Activated naive CD4-positive, alpha-beta T cell treated with anti-CD3 and anti-CD28 coated beads, Interleukin-2, amount 10 ng/mL, durations not matched to agents 7 days and 5 days (primary cell): ENCODE data around the gene ITPR2.
"Not testable (repeated sequence)": the region's sequence is repeated elsewhere in the genome, so short reads cannot be mapped to it uniquely, and the experiment has no call there.

Source experiments
- CTCF ChIA-PET: fragments of 350-600 bp; sonication (Branson Sonifier 250); formaldehyde crosslinking; loops from one replicate; lab custom pipeline; 2021; ENCODE audit warnings: antibody characterized with exemption; lab: Charles Lee
- DNase-seq: peaks from one replicate; pipeline ENCODE4 v3.0.0-alpha.2; 2020
- H3K27ac Mint-ChIP-seq: one replicate; pipeline ENCODE4 v1.8.0; 2021; ENCODE audit warnings: mild to moderate bottlenecking, moderate library complexity, mixed read lengths
- H3K27me3 Mint-ChIP-seq: one replicate; pipeline ENCODE4 v1.8.0; 2021; ENCODE audit warnings: mild to moderate bottlenecking, mixed read lengths
- H3K36me3 Mint-ChIP-seq: one replicate; pipeline ENCODE4 v1.8.0; 2021; ENCODE audit warnings: mixed read lengths
- H3K4me1 Mint-ChIP-seq: one replicate; pipeline ENCODE4 v1.8.0; 2021; ENCODE audit warnings: mixed read lengths
- H3K4me3 Mint-ChIP-seq: one replicate; pipeline ENCODE4 v1.8.0; 2021; ENCODE audit warnings: mild to moderate bottlenecking, moderate library complexity, mixed read lengths
- H3K9me3 Mint-ChIP-seq: one replicate; pipeline ENCODE4 v1.8.0; 2021; ENCODE audit warnings: mixed read lengths

Gene ITPR2

GRCh38 chr12:26689281-26689841 lies 143.6 kb downstream of the ITPR2 start:
- H3K27ac Mint-ChIP-seq, result no peak overlapping the region
- CTCF ChIA-PET, result no interaction called here
- H3K9me3 Mint-ChIP-seq, result no peaks in the 10 kb centered on the region
- no peaks in the 10 kb centered on the region for H3K27me3 Mint-ChIP-seq
- no peaks in the 10 kb centered on the region for H3K4me1 Mint-ChIP-seq
- peaks cover 15% of the 10 kb centered on the region for H3K36me3 Mint-ChIP-seq
- no peak overlapping the region for H3K4me3 Mint-ChIP-seq
- no peak for DNase-seq

GRCh38 chr12:26688344-26688904 lies 144.6 kb downstream of the ITPR2 start:
- peaks cover 9% of the 10 kb centered on the region for H3K36me3 Mint-ChIP-seq
- H3K4me3 Mint-ChIP-seq, result no peak overlapping the region
- H3K4me1 Mint-ChIP-seq, result no peaks in the 10 kb centered on the region
- CTCF ChIA-PET, result interaction anchor here (0.7 to 1.0 kb wide), 2 partner anchors 13 to 28 kb away, joined by 3 read pairs; no protein-coding TSS in a partner anchor
- no peak for DNase-seq
- no peak overlapping the region for H3K27ac Mint-ChIP-seq
- H3K9me3 Mint-ChIP-seq, result no peaks in the 10 kb centered on the region
- no peaks in the 10 kb centered on the region for H3K27me3 Mint-ChIP-seq

GRCh38 chr12:26686408-26686807 lies 146.6 kb downstream of the ITPR2 start:
- DNase-seq, result no peak
- CTCF ChIA-PET, result no interaction called here
- Mint-ChIP-seq H3K36me3 (peaks cover 19% of the 10 kb centered on the region), H3K4me3 (no peak overlapping the region), H3K9me3 (no peaks in the 10 kb centered on the region), H3K27me3 (no peaks in the 10 kb centered on the region), H3K27ac (no peak overlapping the region), H3K4me1 (no peaks in the 10 kb centered on the region)

- Mint-ChIP-seq H3K4me3 (no peak overlapping the region), H3K36me3 (peaks cover 21% of the 10 kb centered on the region), H3K4me1 (no peaks in the 10 kb centered on the region), H3K27ac (no peak overlapping the region), H3K9me3 (no peaks in the 10 kb centered on the region), H3K27me3 (no peaks in the 10 kb centered on the region)
- no peak for DNase-seq
- CTCF ChIA-PET, result no interaction called here
Observed at GRCh38 chr12:26684101-26684500, 148.9 kb downstream of the ITPR2 start.

- no peak overlapping the region for H3K4me3 Mint-ChIP-seq
- H3K4me1 Mint-ChIP-seq, result no peaks in the 10 kb centered on the region
- no peak overlapping the region for H3K27ac Mint-ChIP-seq
- no peaks in the 10 kb centered on the region for H3K9me3 Mint-ChIP-seq
- peaks cover 21% of the 10 kb centered on the region for H3K36me3 Mint-ChIP-seq
- no peaks in the 10 kb centered on the region for H3K27me3 Mint-ChIP-seq
- no peak for DNase-seq
- CTCF ChIA-PET, result no interaction called here
Observed at GRCh38 chr12:26683443-26683842, 149.6 kb downstream of the ITPR2 start.

- H3K4me1 Mint-ChIP-seq, result no peaks in the 10 kb centered on the region
- H3K36me3 Mint-ChIP-seq, result peaks cover 23% of the 10 kb centered on the region
- H3K27ac Mint-ChIP-seq, result no peak overlapping the region
- no peaks in the 10 kb centered on the region for H3K27me3 Mint-ChIP-seq
- H3K9me3 Mint-ChIP-seq, result no peaks in the 10 kb centered on the region
- CTCF ChIA-PET, result interaction anchor here (1.9 kb wide), 1 partner anchor 21 kb away, joined by 7 read pairs; no protein-coding TSS in a partner anchor
- DNase-seq, result no peak
- no peak overlapping the region for H3K4me3 Mint-ChIP-seq
Observed at GRCh38 chr12:26680727-26681455, 152.1 kb downstream of the ITPR2 start.

- no peak overlapping the region for H3K4me3 Mint-ChIP-seq
- H3K4me1 Mint-ChIP-seq, result no peaks in the 10 kb centered on the region
- CTCF ChIA-PET, result interaction anchor here (1.3 kb wide), 1 partner anchor 65 kb away, joined by 3 read pairs; no protein-coding TSS in a partner anchor
- H3K9me3 Mint-ChIP-seq, result no peaks in the 10 kb centered on the region
- no peak overlapping the region for H3K27ac Mint-ChIP-seq
- H3K27me3 Mint-ChIP-seq, result no peaks in the 10 kb centered on the region
- no peak for DNase-seq
- H3K36me3 Mint-ChIP-seq, result peaks cover 19% of the 10 kb centered on the region
Observed at GRCh38 chr12:26678697-26679660, 154.0 kb downstream of the ITPR2 start.

GRCh38 chr12:26671487-26671886 lies 161.5 kb downstream of the ITPR2 start:
- DNase-seq, H3K27me3 Mint-ChIP-seq, H3K27ac Mint-ChIP-seq, H3K9me3 Mint-ChIP-seq, H3K4me1 Mint-ChIP-seq, H3K36me3 Mint-ChIP-seq, CTCF ChIA-PET, H3K4me3 Mint-ChIP-seq: not testable (repeated sequence)

- no peak overlapping the region for H3K4me3 Mint-ChIP-seq
- H3K27me3 Mint-ChIP-seq, result no peaks in the 10 kb centered on the region
- H3K27ac Mint-ChIP-seq, result no peak overlapping the region
- no peaks in the 10 kb centered on the region for H3K9me3 Mint-ChIP-seq
- peaks cover 11% of the 10 kb centered on the region for H3K36me3 Mint-ChIP-seq
- CTCF ChIA-PET, result no interaction called here
- no peaks in the 10 kb centered on the region for H3K4me1 Mint-ChIP-seq
- no peak for DNase-seq
Observed at GRCh38 chr12:26668847-26669246, 164.1 kb downstream of the ITPR2 start.

GRCh38 chr12:26668230-26668629 lies 164.8 kb downstream of the ITPR2 start:
- H3K9me3 Mint-ChIP-seq, result no peaks in the 10 kb centered on the region
- CTCF ChIA-PET, result no interaction called here
- peaks cover 11% of the 10 kb centered on the region for H3K36me3 Mint-ChIP-seq
- H3K27me3 Mint-ChIP-seq, result no peaks in the 10 kb centered on the region
- no peak overlapping the region for H3K27ac Mint-ChIP-seq
- no peak for DNase-seq
- no peak overlapping the region for H3K4me3 Mint-ChIP-seq
- no peaks in the 10 kb centered on the region for H3K4me1 Mint-ChIP-seq

GRCh38 chr12:26666286-26666685 lies 166.7 kb downstream of the ITPR2 start:
- CTCF ChIA-PET, result interaction anchor here (1.3 kb wide), 1 partner anchor 14 kb away, joined by 4 read pairs; no protein-coding TSS in a partner anchor
- Mint-ChIP-seq H3K27me3 (no peaks in the 10 kb centered on the region), H3K4me1 (no peaks in the 10 kb centered on the region)

GRCh38 chr12:26661399-26661798 lies 171.6 kb downstream of the ITPR2 start:
- peaks cover 22% of the 10 kb centered on the region for H3K36me3 Mint-ChIP-seq
- CTCF ChIA-PET, result no interaction called here

More at GRCh38 chr12:26666286-26666685, 166.7 kb downstream of the ITPR2 start:
- H3K4me3 Mint-ChIP-seq, result no peak overlapping the region
- no peaks in the 10 kb centered on the region for H3K9me3 Mint-ChIP-seq
- H3K27ac Mint-ChIP-seq, result no peak overlapping the region
- no peak for DNase-seq
- H3K36me3 Mint-ChIP-seq, result peaks cover 13% of the 10 kb centered on the region

GRCh38 chr12:26659930-26660329 lies 173.1 kb downstream of the ITPR2 start:
- H3K4me1 Mint-ChIP-seq, result no peaks in the 10 kb centered on the region
- H3K4me3 Mint-ChIP-seq, result no peak overlapping the region
- H3K9me3 Mint-ChIP-seq, result no peaks in the 10 kb centered on the region
- no peak overlapping the region for H3K27ac Mint-ChIP-seq
- DNase-seq, result no peak
- peaks cover 32% of the 10 kb centered on the region for H3K36me3 Mint-ChIP-seq
- CTCF ChIA-PET, result no interaction called here
- H3K27me3 Mint-ChIP-seq, result no peaks in the 10 kb centered on the region

More at GRCh38 chr12:26661399-26661798, 171.6 kb downstream of the ITPR2 start:
- no peak overlapping the region for H3K4me3 Mint-ChIP-seq
- no peaks in the 10 kb centered on the region for H3K27me3 Mint-ChIP-seq
- H3K4me1 Mint-ChIP-seq, result no peaks in the 10 kb centered on the region
- DNase-seq, result no peak
- no peak overlapping the region for H3K27ac Mint-ChIP-seq
- no peaks in the 10 kb centered on the region for H3K9me3 Mint-ChIP-seq

- Mint-ChIP-seq H3K36me3 (peaks cover 35% of the 10 kb centered on the region), H3K27me3 (no peaks in the 10 kb centered on the region)
Observed at GRCh38 chr12:26658991-26659390, 174.0 kb downstream of the ITPR2 start.

More at GRCh38 chr12:26658991-26659390, 174.0 kb downstream of the ITPR2 start:
- H3K4me1 Mint-ChIP-seq, result no peaks in the 10 kb centered on the region
- CTCF ChIA-PET, result interaction anchor here (1.7 kb wide), 1 partner anchor 45 kb away, joined by 4 read pairs; no protein-coding TSS in a partner anchor
- no peaks in the 10 kb centered on the region for H3K9me3 Mint-ChIP-seq
- no peak for DNase-seq
- H3K4me3 Mint-ChIP-seq, result no peak overlapping the region
- H3K27ac Mint-ChIP-seq, result no peak overlapping the region
